GM13976 (cell line): Measurements from ENCODE around the gene FAM9B.

Experiments used
- DNase-seq: peaks from one replicate; pipeline ENCODE4 v3.0.0; 2012; ENCODE audit warnings: low spot score
- in situ Hi-C: fragments of 300-500 bp; cut with MboI; formaldehyde crosslinking; loops from one replicate; pipeline ENCODE4 v1.12.0; 2022; ENCODE audit warnings: low sequenced_read_pairs, mixed read lengths, inconsistent platforms; ENCODE audit not compliant: unreplicated experiment
- TF ChIP-seq, protein P1 (sequence below): IDR thresholded peaks from 2 replicates; pipeline ENCODE4 v1.5.1; 2012; ENCODE audit warnings: borderline replicate concordance, mild to moderate bottlenecking; ENCODE audit not compliant: insufficient read depth; ENCODE audit errors: extremely low read depth, missing control alignments, control extremely low read depth

The FAM9B gene

DNA sequence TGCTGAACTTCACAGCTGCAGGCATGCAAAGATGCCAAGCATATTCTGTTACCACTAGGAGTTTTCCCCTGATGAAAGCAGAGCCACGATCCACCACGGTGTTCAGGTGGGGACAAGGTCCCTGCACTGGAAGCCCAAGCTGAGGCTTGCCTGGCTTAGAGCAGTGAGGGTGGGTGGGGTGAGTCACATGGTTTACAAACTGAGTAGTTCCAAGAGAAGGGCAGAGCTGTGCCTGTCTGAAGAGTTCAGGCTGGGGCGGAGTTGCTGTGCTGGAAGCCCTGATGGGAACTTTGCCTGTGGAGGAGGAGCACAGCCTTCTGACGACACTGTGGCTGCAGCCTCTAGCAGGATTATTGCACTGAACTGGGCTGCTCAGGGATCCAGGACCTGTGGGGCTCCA lies 45.5 kb downstream of the FAM9B start:
- TF ChIP-seq, protein P1, sequence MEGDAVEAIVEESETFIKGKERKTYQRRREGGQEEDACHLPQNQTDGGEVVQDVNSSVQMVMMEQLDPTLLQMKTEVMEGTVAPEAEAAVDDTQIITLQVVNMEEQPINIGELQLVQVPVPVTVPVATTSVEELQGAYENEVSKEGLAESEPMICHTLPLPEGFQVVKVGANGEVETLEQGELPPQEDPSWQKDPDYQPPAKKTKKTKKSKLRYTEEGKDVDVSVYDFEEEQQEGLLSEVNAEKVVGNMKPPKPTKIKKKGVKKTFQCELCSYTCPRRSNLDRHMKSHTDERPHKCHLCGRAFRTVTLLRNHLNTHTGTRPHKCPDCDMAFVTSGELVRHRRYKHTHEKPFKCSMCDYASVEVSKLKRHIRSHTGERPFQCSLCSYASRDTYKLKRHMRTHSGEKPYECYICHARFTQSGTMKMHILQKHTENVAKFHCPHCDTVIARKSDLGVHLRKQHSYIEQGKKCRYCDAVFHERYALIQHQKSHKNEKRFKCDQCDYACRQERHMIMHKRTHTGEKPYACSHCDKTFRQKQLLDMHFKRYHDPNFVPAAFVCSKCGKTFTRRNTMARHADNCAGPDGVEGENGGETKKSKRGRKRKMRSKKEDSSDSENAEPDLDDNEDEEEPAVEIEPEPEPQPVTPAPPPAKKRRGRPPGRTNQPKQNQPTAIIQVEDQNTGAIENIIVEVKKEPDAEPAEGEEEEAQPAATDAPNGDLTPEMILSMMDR, result no peak
- DNase-seq, result no peak
- in situ Hi-C loops, result no loop called here

DNA sequence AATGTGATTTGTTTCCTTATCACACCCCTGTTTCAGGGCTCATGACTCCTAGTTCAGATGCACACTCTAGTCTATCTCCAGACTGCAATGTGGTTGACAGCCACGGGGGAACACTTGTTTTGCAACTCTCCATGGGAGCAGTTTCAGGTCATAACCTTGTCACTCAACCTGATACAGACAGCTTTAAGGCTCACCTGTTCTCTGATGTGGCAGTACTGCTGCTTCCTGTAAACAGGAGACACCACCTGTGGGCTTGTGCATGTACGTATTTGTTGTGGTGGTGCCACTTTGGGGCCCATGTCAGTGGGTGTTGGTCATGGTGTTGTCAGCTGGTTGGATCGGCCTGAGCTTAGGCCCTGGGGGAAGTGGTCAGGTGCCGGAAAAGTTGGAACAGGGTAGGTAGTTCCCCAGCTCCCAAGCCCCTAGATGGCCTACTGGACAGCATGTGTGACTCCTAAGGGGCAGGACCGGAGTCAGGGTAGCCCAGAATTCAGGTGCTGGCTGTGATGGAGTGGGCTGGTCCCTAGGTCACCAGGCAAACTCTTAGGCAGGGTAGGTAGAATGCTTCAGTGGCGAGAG lies 46.2 kb downstream of the FAM9B start:
- TF ChIP-seq, protein P1, result no peak
- in situ Hi-C loops, result no loop called here
- DNase-seq, result no peak

DNA sequence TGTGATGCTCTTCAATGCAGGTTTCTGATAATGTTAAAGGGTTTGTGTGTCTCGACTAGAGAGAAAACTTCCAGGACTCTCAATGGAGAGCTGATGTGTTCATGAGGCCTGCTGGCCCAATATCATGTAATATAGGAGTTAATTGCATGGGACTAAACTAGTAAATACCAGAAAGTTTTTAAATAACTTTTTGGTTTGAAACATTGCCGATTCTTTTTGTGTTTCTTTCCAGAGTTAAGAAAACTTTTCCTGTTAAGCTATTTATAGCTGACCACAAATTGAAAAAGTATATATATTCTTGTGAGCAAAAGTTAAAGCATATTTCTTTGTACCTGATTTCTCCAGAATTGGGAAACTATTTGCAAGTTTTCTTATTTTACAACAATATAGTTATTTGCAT lies 49.7 kb downstream of the FAM9B start:
- TF ChIP-seq, protein P1, result no peak
- in situ Hi-C loops, result no loop called here

DNA sequence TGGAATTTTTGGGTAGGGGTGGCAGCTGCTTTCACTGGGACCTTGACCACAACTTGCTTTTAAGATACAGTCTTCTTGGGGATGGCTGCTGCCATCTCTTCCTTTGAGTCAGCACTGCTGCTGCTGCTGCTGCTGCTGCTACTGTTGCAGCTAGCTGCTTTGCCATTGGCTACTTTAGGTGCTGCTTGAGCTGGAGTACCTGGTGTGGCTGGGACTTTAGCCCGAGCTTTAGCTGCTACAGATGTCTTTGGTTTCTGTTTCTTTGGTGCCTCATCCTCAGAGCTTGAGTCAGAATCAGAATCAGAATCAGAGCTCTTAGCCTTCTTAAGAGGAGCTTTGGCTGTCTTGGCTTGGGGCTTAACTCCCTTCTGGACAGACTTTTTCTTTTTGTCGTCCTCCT lies 52.2 kb downstream of the FAM9B start:
- TF ChIP-seq, protein P1, result no peak
- in situ Hi-C loops, result no loop called here
- no peak for DNase-seq

More for the DNA sequence above, 49.7 kb downstream of the FAM9B start:
- DNase-seq, result no peak

DNA sequence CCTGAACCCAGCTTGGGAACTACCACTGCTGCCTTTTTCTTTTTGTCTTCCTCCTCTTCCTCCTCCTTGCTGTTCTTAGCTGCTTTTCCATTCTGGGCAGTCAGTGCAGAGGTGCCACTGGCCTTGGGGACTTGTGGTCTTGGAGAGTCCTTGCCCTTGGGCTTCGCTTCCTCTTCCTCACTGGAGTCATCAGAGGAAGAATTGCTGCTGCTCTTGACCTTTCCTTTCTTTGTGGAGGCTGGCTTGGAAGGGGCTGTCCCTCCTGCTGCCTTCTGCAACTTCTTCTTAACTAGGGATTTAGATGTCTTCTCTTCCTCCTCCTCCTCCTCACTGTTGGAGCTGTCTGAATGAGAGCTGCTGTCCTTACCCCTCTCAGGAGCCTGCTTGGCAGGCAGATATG lies 53.2 kb downstream of the FAM9B start:
- in situ Hi-C loops, result no loop called here
- DNase-seq, result no peak
- TF ChIP-seq, protein P1, result no peak
